K562 (cell line): ENCODE data around the gene C10orf71. TPM values are rescaled to one million over a fixed set of nuclear protein-coding genes. Genes with fewer than 3 reads are reported as not detected.

Source experiments
- ATAC-seq: fragments of 200-7000 bp; cut with Tn5 transposase; 3 replicates; pipeline ENCODE4 v1.9.1; 2020; ENCODE audit warnings: moderate library complexity
- BruUV-seq: library from RNA; stranded (reverse); fragments of 400-500 nt; replicated peaks from 2 replicates; lab custom pipeline; 2021; lab: Mats Ljungman, UMichigan
- CTCF ChIA-PET: fragments of 300-600 bp; formaldehyde crosslinking; extraction: SDS; loops from one replicate; lab custom pipeline; 2021; ENCODE audit warnings: low intra/inter-chr PET ratio; lab: Yijun Ruan, JAX
- POLR2A ChIA-PET: fragments of 300-600, 350-650 bp; sonication (Branson Sonifier 250); formaldehyde crosslinking; extraction: SDS; loops from one replicate; lab custom pipeline; 2021; ENCODE audit warnings: antibody characterized with exemption, inconsistent platforms; lab: Yijun Ruan, JAX
- DNase-seq, 4 experiments: peaks; one replicate each; pipeline versions ENCODE4 v3.0.0 to v3.0.0-alpha.2; 2011 to 2018; ENCODE audit warnings: low spot score in 3 of 4, mixed read lengths in 3 of 4; ENCODE audit errors: extremely low read depth in 1 of 4
- FAIRE-seq: peaks from 2 replicates; lab custom pipeline; 2011; peaks lifted over from hg19 to GRCh38; lab: Jason Lieb, UNC
- H2AFZ ChIP-seq: 2 replicates; pipeline ENCODE4 v1.6.0; 2011; ENCODE audit warnings: low read depth, low read length, control low read depth, inconsistent platforms
- H3K27ac ChIP-seq: fragments of 200-600 bp; 3 replicates; pipeline ENCODE4 v1.8.0; 2011; ENCODE audit warnings: low read depth, mild to moderate bottlenecking, control low read depth, inconsistent platforms, low read length, moderate library complexity, mixed read lengths; ENCODE audit errors: extremely low read depth
- H3K27me3 ChIP-seq, 2 experiments: fragments of 300-600 bp in 1 of 2; 2 replicates in 1 of 2; 3 replicates in 1 of 2; pipeline versions ENCODE4 v1.6.0 to v1.8.0; 2011; ENCODE audit warnings: inconsistent platforms in 2 of 2, low read length in 2 of 2, mild to moderate bottlenecking in 1 of 2, mixed read lengths in 1 of 2, moderate library complexity in 1 of 2; ENCODE audit not compliant: control insufficient read depth in 2 of 2, insufficient read depth in 2 of 2
- H3K36me3 ChIP-seq: fragments of 300-600 bp; 3 replicates; pipeline ENCODE4 v1.8.0; 2011; ENCODE audit warnings: mild to moderate bottlenecking, low read length, inconsistent platforms; ENCODE audit not compliant: control insufficient read depth, insufficient read depth
- H3K4me1 ChIP-seq, 2 experiments: fragments of 200-600 bp in 1 of 2; replicated peaks in 1 of 2; 2 replicates in 1 of 2; 3 replicates in 1 of 2; pipeline versions ENCODE4 v1.5.1 to v1.8.0; 2011; ENCODE audit warnings: inconsistent platforms in 2 of 2, low read length in 2 of 2, mild to moderate bottlenecking in 1 of 2, mixed read lengths in 1 of 2, moderate library complexity in 1 of 2; ENCODE audit not compliant: control insufficient read depth in 2 of 2, insufficient read depth in 2 of 2
- H3K4me2 ChIP-seq: 2 replicates; pipeline ENCODE4 v1.6.1; 2011; ENCODE audit warnings: low read length, control low read depth, inconsistent platforms, mixed read lengths; ENCODE audit not compliant: insufficient read depth
- H3K4me3 ChIP-seq: fragments of 200-600 bp; sonication (generic), shearing (Covaris generic); 2 replicates; pipeline ENCODE4 v1.5.1; 2016; ENCODE audit warnings: control low read depth, inconsistent platforms
- H3K79me2 ChIP-seq: fragments of 200-600 bp; 3 replicates; pipeline ENCODE4 v1.8.0; 2011; ENCODE audit warnings: low read length, inconsistent platforms; ENCODE audit not compliant: control insufficient read depth, insufficient read depth
- H3K9ac ChIP-seq, 2 experiments: 2 replicates each; pipeline versions ENCODE4 v1.6.0 to v1.6.1; 2011; ENCODE audit warnings: low read depth in 2 of 2, low read length in 2 of 2, control low read depth in 1 of 2, inconsistent platforms in 1 of 2, mild to moderate bottlenecking in 1 of 2, mixed read lengths in 1 of 2; ENCODE audit not compliant: insufficient read depth in 1 of 2
- H3K9me1 ChIP-seq: one replicate; pipeline ENCODE4 v1.6.0; 2011; ENCODE audit warnings: inconsistent platforms, mild to moderate bottlenecking, low read length, moderate library complexity; ENCODE audit not compliant: control insufficient read depth, insufficient read depth
- H3K9me3 ChIP-seq: replicated peaks from 2 replicates; pipeline ENCODE4 v1.5.1; 2011; ENCODE audit warnings: low read depth, low read length, inconsistent platforms; ENCODE audit not compliant: control insufficient read depth, insufficient read depth
- H4K20me1 ChIP-seq: replicated peaks from 2 replicates; pipeline ENCODE4 v1.6.1; 2011; ENCODE audit warnings: low read length, inconsistent platforms, mixed read lengths; ENCODE audit not compliant: control insufficient read depth, insufficient read depth
- CBX3 ChIP-seq, 2 experiments: IDR thresholded peaks; 1 replicate in 1 of 2; 2 replicates in 1 of 2; pipeline ENCODE4 v1.6.1; 2012; ENCODE audit warnings: inconsistent platforms in 2 of 2, low read length in 2 of 2, borderline replicate concordance in 1 of 2, control low read depth in 1 of 2
- DLX4 ChIP-seq: fragments of 250-450 bp; sonication (Bioruptor Pico); IDR thresholded peaks from 2 replicates; pipeline ENCODE4 v1.6.1; 2021; ENCODE audit warnings: mild to moderate bottlenecking
- JUND ChIP-seq, 2 experiments: IDR thresholded peaks; 2 replicates in 1 of 2; 3 replicates in 1 of 2; pipeline ENCODE4 v1.6.1; 2011; ENCODE audit warnings: borderline replicate concordance in 2 of 2, low read depth in 2 of 2, low read length in 2 of 2, improper control_type of control experiment in 1 of 2, missing biosample characterization in 1 of 2, missing genetic modification characterization in 1 of 2, missing genetic modification reagents in 1 of 2
- KLF6 ChIP-seq: fragments of 250-450 bp; sonication (Bioruptor Pico); IDR thresholded peaks from 2 replicates; pipeline ENCODE4 v1.4.0; 2020; ENCODE audit warnings: mild to moderate bottlenecking, moderate library complexity, borderline replicate concordance
- POLR2G ChIP-seq: fragments of 200-400 bp; formaldehyde crosslinking; IDR thresholded peaks from 2 replicates; pipeline ENCODE4 v1.6.1; 2017; ENCODE audit warnings: low read depth, mild to moderate bottlenecking, antibody characterized with exemption, low read length, moderate library complexity
- RAD21 ChIP-seq, 2 experiments: fragments of 250-450 bp in 1 of 2; fragments of 450-650 bp in 1 of 2; sonication (Bioruptor Pico) in 1 of 2; formaldehyde crosslinking in 1 of 2; IDR thresholded peaks in 1 of 2; conservative IDR thresholded peaks in 1 of 2; 2 replicates each; pipeline versions ENCODE4 v1.4.0 to v1.8.0; 2020 to 2022; ENCODE audit warnings: mild to moderate bottlenecking in 2 of 2, moderate library complexity in 1 of 2
- SMC3 ChIP-seq: conservative IDR thresholded peaks from 2 replicates; pipeline ENCODE4 v1.6.1; 2011; ENCODE audit warnings: low read depth, low read length, improper control_type of control experiment; ENCODE audit not compliant: insufficient read depth
- WGBS: fragments of 100-300 bp; shearing (Covaris generic); methylation state at CpG from one replicate; pipeline ENCODE4 v1.1.6; 2016; ENCODE audit warnings: low coverage, mixed read lengths; ENCODE audit not compliant: insufficient coverage; ENCODE audit errors: missing lambda C conversion rate; 5-methylcytosine and 5-hydroxymethylcytosine counted together
- in situ Hi-C: fragments of 300-500 bp; cut with MboI; formaldehyde crosslinking; loops from 4 replicates; pipeline ENCODE4 v1.15.0; 2018; ENCODE audit warnings: inconsistent platforms, mixed read lengths
- intact Hi-C: fragments of 100-400 bp; cut with micrococcal nuclease; formaldehyde crosslinking; loops from 2 replicates; pipeline ENCODE4 v1.14.2; 2022
- polyA plus RNA-seq, 8 experiments: library from polyadenylated mRNA; depleted of rRNA in 4 of 8; stranded (reverse) in 5 of 8; unstranded in 3 of 8; fragments of >200 nt; fragmentation: Nextera tagmentation in 2 of 8; fragmentation: Illumina TruSeq in 1 of 8; extraction: Ambion mirVana in 2 of 8; extraction: Trizol in 1 of 8; gene quantifications; 2 replicates each; pipeline versions ENCODE4 v1.2.1 to v1.2.3, GENCODE V29; 2011 to 2014; ENCODE audit warnings: inconsistent platforms in 1 of 8, missing spikeins in 1 of 8
- total RNA-seq, 7 experiments: library from RNA; depleted of rRNA in 6 of 7; stranded (reverse); fragments of >200 nt in 6 of 7; fragmentation: Illumina TruSeq in 2 of 7; extraction: Trizol in 2 of 7; gene quantifications; 2 replicates each; pipeline versions ENCODE4 v1.2.1 to v1.2.3, GENCODE V29; 2011 to 2021; ENCODE audit warnings: low replicate concordance in 1 of 7
- TF ChIP-seq, protein P1 (sequence below), 3 experiments: IDR thresholded peaks in 2 of 3; conservative IDR thresholded peaks in 1 of 3; 2 replicates each; pipeline ENCODE4 v1.5.1; 2011 to 2012; ENCODE audit warnings: low read length in 3 of 3, mild to moderate bottlenecking in 3 of 3, control low read depth in 2 of 3, improper control_type of control experiment in 1 of 3, inconsistent platforms in 1 of 3, low read depth in 1 of 3, mixed read lengths in 1 of 3, moderate library complexity in 1 of 3; ENCODE audit not compliant: insufficient read depth in 2 of 3
- TF ChIP-seq, protein P2 (sequence below), 2 experiments: fragments of 450-650 bp; formaldehyde crosslinking in 1 of 2; IDR thresholded peaks; 2 replicates each; pipeline versions ENCODE4 v1.4.0 to v1.6.1; 2014 to 2020; ENCODE audit warnings: mild to moderate bottlenecking in 2 of 2, borderline replicate concordance in 1 of 2, low read depth in 1 of 2

C10orf71 gene
- total and polyA plus RNA-seq, 9 of the 15 experiments (the other 6 are each of a cell fraction or from before 2014, with no cell fraction given), result 0.06 to 4.5 (median 1.3) TPM

GRCh38 chr10:49268185-49268584, 30.8 kb upstream of the C10orf71 start:
- H3K4me1 ChIP-seq, result peaks cover 2 to 11% of the 10 kb centered on the region in 2 experiments; a peak in 2 of 5 replicates
- 31% methylated on average over 2 of the region's 2 CpGs for WGBS
- in situ Hi-C loops, result no loop called here
- intact Hi-C loops, result loop anchor here (5.0 kb wide), 1 partner anchor 244 kb away; no protein-coding TSS in a partner anchor
- CTCF ChIA-PET, result interaction anchor here (0.6 kb wide), 1 partner anchor 381 kb away, joined by 3 read pairs; no protein-coding TSS in a partner anchor
- no peak overlapping the region for H3K27ac ChIP-seq
- DNase-seq, result peak in 1 of 4 experiments; percentile 31
- POLR2A ChIA-PET, result interaction anchor here (0.6 kb wide), 1 partner anchor 368 kb away, joined by 3 read pairs; no protein-coding TSS in a partner anchor
- no peaks in the 10 kb centered on the region for H3K36me3 ChIP-seq
- H4K20me1 ChIP-seq, result no peaks in the 10 kb centered on the region
- FAIRE-seq, result no peak
- 0 out of 2 replicates have a peak, but pooled peaks have one; percentile 17 for TF ChIP-seq SMC3
- TF ChIP-seq, protein P1, sequence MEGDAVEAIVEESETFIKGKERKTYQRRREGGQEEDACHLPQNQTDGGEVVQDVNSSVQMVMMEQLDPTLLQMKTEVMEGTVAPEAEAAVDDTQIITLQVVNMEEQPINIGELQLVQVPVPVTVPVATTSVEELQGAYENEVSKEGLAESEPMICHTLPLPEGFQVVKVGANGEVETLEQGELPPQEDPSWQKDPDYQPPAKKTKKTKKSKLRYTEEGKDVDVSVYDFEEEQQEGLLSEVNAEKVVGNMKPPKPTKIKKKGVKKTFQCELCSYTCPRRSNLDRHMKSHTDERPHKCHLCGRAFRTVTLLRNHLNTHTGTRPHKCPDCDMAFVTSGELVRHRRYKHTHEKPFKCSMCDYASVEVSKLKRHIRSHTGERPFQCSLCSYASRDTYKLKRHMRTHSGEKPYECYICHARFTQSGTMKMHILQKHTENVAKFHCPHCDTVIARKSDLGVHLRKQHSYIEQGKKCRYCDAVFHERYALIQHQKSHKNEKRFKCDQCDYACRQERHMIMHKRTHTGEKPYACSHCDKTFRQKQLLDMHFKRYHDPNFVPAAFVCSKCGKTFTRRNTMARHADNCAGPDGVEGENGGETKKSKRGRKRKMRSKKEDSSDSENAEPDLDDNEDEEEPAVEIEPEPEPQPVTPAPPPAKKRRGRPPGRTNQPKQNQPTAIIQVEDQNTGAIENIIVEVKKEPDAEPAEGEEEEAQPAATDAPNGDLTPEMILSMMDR (IDR thresholded peaks at IDR 0.05 in 2 of 3, conservative IDR thresholded peaks at IDR 0.05 in 1 of 3; ENCODE audit: insufficient read depth in 2 of 3, low read depth in 1 of 3, low read length in 3 of 3), result peak; percentile 10 to 43 (median 30); a peak in 2 of 6 replicates
- no peak for TF ChIP-seq DLX4 (CRISPR knock-in tag)
- TF ChIP-seq JUND (IDR thresholded peaks at IDR 0.05; ENCODE audit: borderline replicate concordance, low read depth, low read length), result peak; percentile 12; the same call in 1 of the 2 replicates
- no peak for TF ChIP-seq JUND (tag; IDR thresholded peaks at IDR 0.05; ENCODE audit: borderline replicate concordance, low read depth, low read length)
- no peak for TF ChIP-seq CBX3 (IDR thresholded peaks at IDR 0.05; ENCODE audit: borderline replicate concordance in 1 of 2, low read length in 2 of 2)
- TF ChIP-seq RAD21 (CRISPR knock-in tag; conservative IDR thresholded peaks at IDR 0.05 in 1 of 2, IDR thresholded peaks at IDR 0.05 in 1 of 2), result peak; percentile 42 to 65
- TF ChIP-seq, protein P2, sequence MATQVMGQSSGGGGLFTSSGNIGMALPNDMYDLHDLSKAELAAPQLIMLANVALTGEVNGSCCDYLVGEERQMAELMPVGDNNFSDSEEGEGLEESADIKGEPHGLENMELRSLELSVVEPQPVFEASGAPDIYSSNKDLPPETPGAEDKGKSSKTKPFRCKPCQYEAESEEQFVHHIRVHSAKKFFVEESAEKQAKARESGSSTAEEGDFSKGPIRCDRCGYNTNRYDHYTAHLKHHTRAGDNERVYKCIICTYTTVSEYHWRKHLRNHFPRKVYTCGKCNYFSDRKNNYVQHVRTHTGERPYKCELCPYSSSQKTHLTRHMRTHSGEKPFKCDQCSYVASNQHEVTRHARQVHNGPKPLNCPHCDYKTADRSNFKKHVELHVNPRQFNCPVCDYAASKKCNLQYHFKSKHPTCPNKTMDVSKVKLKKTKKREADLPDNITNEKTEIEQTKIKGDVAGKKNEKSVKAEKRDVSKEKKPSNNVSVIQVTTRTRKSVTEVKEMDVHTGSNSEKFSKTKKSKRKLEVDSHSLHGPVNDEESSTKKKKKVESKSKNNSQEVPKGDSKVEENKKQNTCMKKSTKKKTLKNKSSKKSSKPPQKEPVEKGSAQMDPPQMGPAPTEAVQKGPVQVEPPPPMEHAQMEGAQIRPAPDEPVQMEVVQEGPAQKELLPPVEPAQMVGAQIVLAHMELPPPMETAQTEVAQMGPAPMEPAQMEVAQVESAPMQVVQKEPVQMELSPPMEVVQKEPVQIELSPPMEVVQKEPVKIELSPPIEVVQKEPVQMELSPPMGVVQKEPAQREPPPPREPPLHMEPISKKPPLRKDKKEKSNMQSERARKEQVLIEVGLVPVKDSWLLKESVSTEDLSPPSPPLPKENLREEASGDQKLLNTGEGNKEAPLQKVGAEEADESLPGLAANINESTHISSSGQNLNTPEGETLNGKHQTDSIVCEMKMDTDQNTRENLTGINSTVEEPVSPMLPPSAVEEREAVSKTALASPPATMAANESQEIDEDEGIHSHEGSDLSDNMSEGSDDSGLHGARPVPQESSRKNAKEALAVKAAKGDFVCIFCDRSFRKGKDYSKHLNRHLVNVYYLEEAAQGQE (IDR thresholded peaks at IDR 0.05; ENCODE audit: borderline replicate concordance), result 0 out of 2 replicates have a peak, but pooled peaks have one; percentile 15
- TF ChIP-seq, protein P2 (CRISPR knock-in tag; IDR thresholded peaks at IDR 0.05; ENCODE audit: low read depth), result no peak
- no peak for TF ChIP-seq KLF6 (CRISPR knock-in tag)
- no peak for TF ChIP-seq POLR2G
- ATAC-seq, result peak; percentile 62
- no peak overlapping the region for H3K9ac ChIP-seq
- no peaks in the 10 kb centered on the region for H3K79me2 ChIP-seq
- BruUV-seq, result no TSS peak
- 0 out of 2 replicates have a peak overlapping the region, but pooled peaks have one; percentile 18 for H2AFZ ChIP-seq
- H3K4me3 ChIP-seq, result no peak overlapping the region
- peaks cover 6% of the 10 kb centered on the region for H3K9me3 ChIP-seq
- H3K9me1 ChIP-seq, result no peaks in the 10 kb centered on the region
- no peaks in the 10 kb centered on the region for H3K27me3 ChIP-seq
- no peak overlapping the region for H3K4me2 ChIP-seq
